Measurements from ENCODE around the gene IQCN.

- TF ChIP-seq CTCF (IDR thresholded peaks at IDR 0.05) (no peak), EZH2 (IDR thresholded peaks at IDR 0.05; ENCODE audit: borderline replicate concordance, insufficient read depth, low read depth, low read length, poor library complexity, severe bottlenecking) (no peak)
Measured at GRCh38 chr19:18231775-18232174, 42.5 kb downstream of the IQCN start.
